Lung (tissue), 12 donors: ENCODE results near the gene OSBPL3. TPM values are rescaled to one million over a fixed set of nuclear protein-coding genes. Genes with fewer than 3 reads are reported as not detected.
"Not testable (repeated sequence)": the region's sequence is repeated elsewhere in the genome, so short reads cannot be mapped to it uniquely, and the experiment has no call there.

Experiments used
- ATAC-seq: fragments of 200-7000 bp; cut with Tn5 transposase; one replicate; pipeline ENCODE4 v1.9.1; 2020; ENCODE audit warnings: moderate number of reproducible peaks; ENCODE audit not compliant: insufficient read depth, low FRiP score
- DNase-seq, 3 donors: peaks; one replicate each; pipeline ENCODE4 v3.0.0-alpha.2; 2013 to 2017
- H3K27ac ChIP-seq, 2 donors: one replicate each; pipeline ENCODE4 v1.5.1; 2013; ENCODE audit warnings: mild to moderate bottlenecking in 2 of 2, moderate library complexity in 2 of 2, control low read depth in 1 of 2, inconsistent platforms in 1 of 2, low read depth in 1 of 2, low read length in 1 of 2
- H3K27me3 ChIP-seq, 3 donors: one replicate each; pipeline ENCODE4 v1.5.1; 2013; ENCODE audit warnings: low read length in 2 of 3; ENCODE audit not compliant: control insufficient read depth in 3 of 3, insufficient read depth in 3 of 3
- H3K36me3 ChIP-seq, 4 donors: one replicate each; pipeline ENCODE4 v1.5.1; 2013; ENCODE audit warnings: low read length in 4 of 4, mild to moderate bottlenecking in 1 of 4, moderate library complexity in 1 of 4; ENCODE audit not compliant: control insufficient read depth in 4 of 4, insufficient read depth in 4 of 4
- H3K4me1 ChIP-seq, 5 donors: one replicate each; pipeline ENCODE4 v1.5.1; 2013; ENCODE audit warnings: low read length in 5 of 5, mild to moderate bottlenecking in 2 of 5, moderate library complexity in 1 of 5; ENCODE audit not compliant: control insufficient read depth in 5 of 5, insufficient read depth in 5 of 5
- H3K4me3 ChIP-seq: one replicate; pipeline ENCODE4 v1.5.1; 2013; ENCODE audit warnings: mild to moderate bottlenecking, control low read depth, moderate library complexity
- H3K9ac ChIP-seq, 2 donors: one replicate each; pipeline ENCODE4 v1.5.1; 2013; ENCODE audit warnings: low read length in 2 of 2, control low read depth in 1 of 2; ENCODE audit not compliant: insufficient read depth in 1 of 2
- H3K9me3 ChIP-seq, 4 donors: one replicate each; pipeline ENCODE4 v1.5.1; 2013; ENCODE audit warnings: low read length in 3 of 4, mild to moderate bottlenecking in 1 of 4, moderate library complexity in 1 of 4; ENCODE audit not compliant: control insufficient read depth in 4 of 4, insufficient read depth in 3 of 4
- WGBS, 2 donors: extraction: QIAGEN DNeasy Blood & Tissue Kit; methylation state at CpG; one replicate each; pipeline ENCODE4 v1.1.7; 2013; 5-methylcytosine and 5-hydroxymethylcytosine counted together
- polyA plus RNA-seq, 2 donors: library from polyadenylated mRNA; stranded (reverse); fragments of 200-250 nt; gene quantifications; one replicate each; pipeline ENCODE4 v1.2.1, GENCODE V29; 2013
- total RNA-seq, 2 donors: library from RNA; depleted of rRNA in 1 of 2; stranded (reverse); fragments of >200 nt in 1 of 2; gene quantifications; one replicate each; pipeline ENCODE4 v1.2.1, GENCODE V29; 2014 to 2021
- TF ChIP-seq, protein P1 (sequence below): IDR thresholded peaks from 2 replicates; pipeline ENCODE4 v1.5.1; 2012; ENCODE audit warnings: mild to moderate bottlenecking; ENCODE audit errors: control extremely low read depth, extremely low read depth
- donor health status: control.
- donor health status: control.
- donor health status: Bipolar disorder and iron deficiency.
- donor health status: healthy.
- donor health status: DM: yes; HTN: yes; CAD: no.

OSBPL3 gene
- total and polyA plus RNA-seq, 4 donors, result 8.6 to 32.0 (median 20.4) TPM

DNA sequence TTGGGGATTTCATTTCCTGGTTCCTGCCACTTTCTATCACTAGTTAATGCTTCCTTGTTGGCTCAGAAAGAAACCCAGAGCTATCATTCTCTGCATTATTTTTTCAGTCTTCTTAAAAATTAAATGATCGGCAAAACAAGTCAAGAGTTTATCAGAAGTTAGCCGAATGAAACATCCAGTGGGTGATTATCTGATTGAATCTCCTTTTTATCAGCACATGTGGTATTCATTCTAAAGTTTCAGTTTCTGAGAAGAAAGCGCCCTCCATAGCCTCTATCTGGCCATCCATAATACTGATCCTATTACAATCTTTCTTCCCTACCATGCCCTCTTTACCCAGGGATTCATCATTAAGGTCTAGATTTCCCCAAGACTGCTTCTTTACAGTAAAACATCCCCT, 71.8 kb downstream of the OSBPL3 start:
- Histone ChIP-seq H3K9me3 (peaks cover 0 to 1% (median 0%) of the 10 kb centered on the region in 4 donors), H3K4me3 (no peak overlapping the region), H3K36me3 (no peaks in the 10 kb centered on the region), H3K9ac (no peak overlapping the region), H3K4me1 (peaks cover 0 to 13% (median 4%) of the 10 kb centered on the region in 5 donors), H3K27me3 (no peaks in the 10 kb centered on the region), H3K27ac (no peak overlapping the region)
- ATAC-seq (no peak), DNase-seq (no peak)
- WGBS, 2 donors, result 82 to 95% methylated on average over 3 of the region's 3 CpGs
- TF ChIP-seq, protein P1, sequence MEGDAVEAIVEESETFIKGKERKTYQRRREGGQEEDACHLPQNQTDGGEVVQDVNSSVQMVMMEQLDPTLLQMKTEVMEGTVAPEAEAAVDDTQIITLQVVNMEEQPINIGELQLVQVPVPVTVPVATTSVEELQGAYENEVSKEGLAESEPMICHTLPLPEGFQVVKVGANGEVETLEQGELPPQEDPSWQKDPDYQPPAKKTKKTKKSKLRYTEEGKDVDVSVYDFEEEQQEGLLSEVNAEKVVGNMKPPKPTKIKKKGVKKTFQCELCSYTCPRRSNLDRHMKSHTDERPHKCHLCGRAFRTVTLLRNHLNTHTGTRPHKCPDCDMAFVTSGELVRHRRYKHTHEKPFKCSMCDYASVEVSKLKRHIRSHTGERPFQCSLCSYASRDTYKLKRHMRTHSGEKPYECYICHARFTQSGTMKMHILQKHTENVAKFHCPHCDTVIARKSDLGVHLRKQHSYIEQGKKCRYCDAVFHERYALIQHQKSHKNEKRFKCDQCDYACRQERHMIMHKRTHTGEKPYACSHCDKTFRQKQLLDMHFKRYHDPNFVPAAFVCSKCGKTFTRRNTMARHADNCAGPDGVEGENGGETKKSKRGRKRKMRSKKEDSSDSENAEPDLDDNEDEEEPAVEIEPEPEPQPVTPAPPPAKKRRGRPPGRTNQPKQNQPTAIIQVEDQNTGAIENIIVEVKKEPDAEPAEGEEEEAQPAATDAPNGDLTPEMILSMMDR, result no peak

DNA sequence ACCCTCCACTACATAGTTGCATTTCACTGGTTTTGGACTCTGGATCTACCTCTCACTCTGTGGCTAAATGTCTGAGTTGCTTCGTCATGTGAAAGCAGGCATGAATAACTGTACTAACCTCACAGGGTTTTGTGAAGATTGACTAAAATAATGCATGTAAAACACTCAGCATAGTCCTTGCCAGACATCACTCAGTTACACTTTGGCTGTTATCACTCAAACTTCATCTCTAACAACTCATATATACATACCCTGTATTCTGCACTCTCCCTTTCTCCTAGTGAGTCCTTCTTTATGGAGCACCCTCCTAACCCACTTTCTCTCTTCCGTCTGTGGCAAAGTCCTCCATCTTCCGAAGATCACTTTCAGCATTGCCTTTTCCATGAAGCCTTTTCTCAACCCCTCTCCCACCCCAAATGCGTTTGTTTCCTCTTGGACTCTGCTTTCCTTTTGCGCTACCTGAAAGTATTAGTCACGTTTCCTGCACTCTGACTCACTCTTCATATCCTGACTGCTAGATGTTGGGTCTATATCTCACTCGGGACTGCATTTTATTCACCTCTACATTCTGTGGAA, 72.6 kb downstream of the OSBPL3 start:
- H3K27ac ChIP-seq, result no peak overlapping the region
- no peak overlapping the region for H3K9ac ChIP-seq
- WGBS, 2 donors, result 63% methylated on average over 7 of the region's 7 CpGs
- no peak overlapping the region for H3K4me3 ChIP-seq
- peaks cover 0 to 13% (median 4%) of the 10 kb centered on the region in 5 donors for H3K4me1 ChIP-seq
- TF ChIP-seq, protein P1, result no peak
- H3K9me3 ChIP-seq, result peaks cover 0 to 1% (median 0%) of the 10 kb centered on the region in 4 donors
- no peaks in the 10 kb centered on the region for H3K36me3 ChIP-seq
- DNase-seq (no peak), ATAC-seq (no peak)
- H3K27me3 ChIP-seq, result no peaks in the 10 kb centered on the region

DNA sequence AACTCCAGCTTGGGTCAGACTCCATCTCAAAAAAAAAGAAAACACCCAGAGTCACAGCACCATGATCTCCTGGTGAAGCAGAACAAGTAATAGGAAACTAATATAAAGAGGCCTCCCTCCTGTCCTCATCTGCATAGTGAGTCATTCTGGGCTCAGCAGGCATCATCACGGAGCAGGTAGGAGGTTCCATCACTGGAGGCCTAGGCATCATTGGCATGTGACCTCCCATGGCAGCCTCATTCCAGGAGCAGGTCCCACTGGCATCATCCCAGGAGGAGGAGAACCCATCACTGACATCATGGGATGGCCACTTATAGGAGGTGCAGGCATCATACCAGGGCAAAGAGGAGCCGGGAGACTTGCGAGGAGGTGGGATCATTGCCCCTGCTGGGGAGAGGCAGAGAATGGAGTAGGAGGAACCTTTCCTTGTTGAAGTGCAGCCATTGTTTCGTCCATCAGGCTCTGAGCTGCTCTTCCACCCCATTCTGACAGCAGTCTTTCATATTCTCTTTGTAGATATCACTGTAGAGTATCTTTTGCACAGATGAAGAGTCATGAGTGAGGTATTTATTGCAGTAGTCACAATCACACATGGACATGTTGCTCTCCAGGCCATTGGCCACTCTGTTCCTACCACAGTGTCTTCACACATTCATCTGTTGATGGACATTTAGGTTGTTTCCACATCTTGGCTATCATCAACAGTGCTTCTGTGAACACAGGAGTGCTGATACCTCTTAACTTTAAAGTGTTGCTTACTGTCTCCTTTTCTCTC, 73.8 kb downstream of the OSBPL3 start:
- WGBS, 2 donors, result 90 to 93% methylated on average over 4 of the region's 4 CpGs
- Histone ChIP-seq H3K9ac (no peak overlapping the region), H3K36me3 (no peaks in the 10 kb centered on the region), H3K4me3 (no peak overlapping the region), H3K4me1 (peaks cover 0 to 13% (median 4%) of the 10 kb centered on the region in 5 donors), H3K9me3 (peaks cover 0 to 1% (median 0%) of the 10 kb centered on the region in 4 donors), H3K27ac (no peak overlapping the region), H3K27me3 (no peaks in the 10 kb centered on the region)
- DNase-seq (no peak), ATAC-seq (no peak)
- TF ChIP-seq, protein P1, result no peak

DNA sequence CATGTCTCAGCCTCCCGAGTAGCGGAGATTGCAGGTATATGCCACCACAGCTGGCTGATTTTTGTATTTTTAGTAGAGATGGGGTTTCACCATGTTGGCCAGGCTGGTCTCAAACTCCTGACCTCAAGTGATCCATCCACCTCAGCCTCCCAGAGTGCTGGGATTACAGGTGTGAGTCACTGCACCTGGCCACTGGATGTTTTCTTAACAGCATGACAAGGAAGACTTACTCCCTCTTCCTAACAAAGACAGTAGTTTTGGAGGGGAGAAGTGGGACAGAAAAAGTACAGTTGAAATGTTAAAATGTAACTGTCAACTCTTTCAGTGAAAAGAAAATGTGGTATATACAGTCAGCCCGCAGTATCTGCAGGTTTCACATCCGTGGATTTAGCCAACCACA, 76.0 kb downstream of the OSBPL3 start:
- not testable (repeated sequence) for H3K9ac ChIP-seq, H3K27ac ChIP-seq, H3K27me3 ChIP-seq, H3K9me3 ChIP-seq, H3K4me1 ChIP-seq, DNase-seq, H3K4me3 ChIP-seq, ATAC-seq, H3K36me3 ChIP-seq
- 92 to 96% methylated on average over 4 of the region's 4 CpGs for WGBS, 2 donors
